Effector CD8-positive, alpha-beta T cell (primary cell): ENCODE measurements around the gene LZTS3.
"Not testable (repeated sequence)": the region's sequence is repeated elsewhere in the genome, so short reads cannot be mapped to it uniquely, and the experiment has no call there.

Experiments used
- DNase-seq: peaks from one replicate; lab custom pipeline; 2025; lab: John Stamatoyannopoulos, UW

Gene LZTS3

DNA sequence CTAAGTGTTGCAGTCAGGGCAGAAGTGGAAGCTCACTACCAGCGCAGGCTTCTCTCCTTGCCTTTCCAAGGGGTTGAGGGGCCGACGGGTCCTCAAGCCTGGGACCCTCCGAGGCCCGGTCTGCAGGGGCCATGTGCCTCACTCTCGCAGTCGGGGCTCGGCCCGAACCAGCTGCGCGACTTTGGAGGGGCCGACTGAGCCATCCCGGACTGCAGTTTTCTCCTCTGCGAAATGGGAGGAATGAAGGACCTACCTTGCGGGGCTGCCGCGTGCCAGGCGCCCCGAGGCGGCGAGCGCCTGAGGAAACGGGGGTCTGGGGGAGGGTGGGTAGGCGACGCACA, 5.6 kb downstream of the LZTS3 start:
- no peak for DNase-seq

DNA sequence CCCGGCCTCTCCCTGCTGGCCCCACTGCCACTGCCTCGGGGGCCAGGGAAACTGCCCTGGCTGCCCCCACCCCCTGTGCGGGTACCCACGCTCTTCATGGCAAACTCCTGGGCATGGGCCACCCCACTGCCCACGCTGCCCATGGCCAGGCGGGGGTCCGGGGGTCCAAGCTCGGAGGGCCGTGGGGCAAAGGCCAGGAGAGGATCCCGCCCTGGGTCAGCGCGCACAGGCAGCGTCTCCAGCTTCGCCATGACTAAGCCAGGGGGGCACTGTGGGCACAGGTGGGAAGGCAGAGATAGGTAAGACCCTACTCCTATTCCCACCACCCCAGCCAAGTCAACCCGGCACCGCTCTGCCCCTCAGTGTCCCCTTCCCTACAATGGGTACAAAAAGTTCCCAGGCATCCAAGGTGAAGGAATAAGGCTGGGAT, 6.4 kb downstream of the LZTS3 start:
- DNase-seq: no peak

DNA sequence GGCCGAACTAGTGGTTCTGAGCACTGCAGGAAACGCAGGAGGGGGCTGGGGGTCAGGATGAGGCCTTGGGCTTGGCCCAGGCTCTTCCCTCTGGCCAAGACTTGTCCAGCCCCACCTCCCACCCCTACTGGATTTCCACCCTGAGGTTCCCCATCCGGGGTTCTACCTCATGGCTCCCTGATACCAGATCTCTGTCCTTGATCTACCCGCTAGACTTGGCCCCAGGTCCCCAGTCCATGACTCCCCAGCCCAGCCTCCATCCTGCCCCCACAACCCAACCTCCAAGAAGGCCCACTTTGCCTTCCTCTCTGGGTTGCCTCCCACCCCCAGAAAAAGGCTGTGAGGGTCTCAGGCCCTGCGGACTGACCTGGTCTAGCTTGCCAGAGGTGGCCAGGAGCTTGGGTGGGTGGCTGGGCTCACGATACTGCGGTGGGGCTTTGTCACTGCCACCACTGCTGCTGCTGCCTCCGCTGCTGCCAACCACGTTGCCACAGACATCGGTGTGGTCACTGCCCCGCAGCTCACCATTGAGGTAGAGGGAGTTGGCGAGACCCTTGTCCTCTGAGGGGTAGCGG, 6.9 kb downstream of the LZTS3 start:
- DNase-seq: no peak

DNA sequence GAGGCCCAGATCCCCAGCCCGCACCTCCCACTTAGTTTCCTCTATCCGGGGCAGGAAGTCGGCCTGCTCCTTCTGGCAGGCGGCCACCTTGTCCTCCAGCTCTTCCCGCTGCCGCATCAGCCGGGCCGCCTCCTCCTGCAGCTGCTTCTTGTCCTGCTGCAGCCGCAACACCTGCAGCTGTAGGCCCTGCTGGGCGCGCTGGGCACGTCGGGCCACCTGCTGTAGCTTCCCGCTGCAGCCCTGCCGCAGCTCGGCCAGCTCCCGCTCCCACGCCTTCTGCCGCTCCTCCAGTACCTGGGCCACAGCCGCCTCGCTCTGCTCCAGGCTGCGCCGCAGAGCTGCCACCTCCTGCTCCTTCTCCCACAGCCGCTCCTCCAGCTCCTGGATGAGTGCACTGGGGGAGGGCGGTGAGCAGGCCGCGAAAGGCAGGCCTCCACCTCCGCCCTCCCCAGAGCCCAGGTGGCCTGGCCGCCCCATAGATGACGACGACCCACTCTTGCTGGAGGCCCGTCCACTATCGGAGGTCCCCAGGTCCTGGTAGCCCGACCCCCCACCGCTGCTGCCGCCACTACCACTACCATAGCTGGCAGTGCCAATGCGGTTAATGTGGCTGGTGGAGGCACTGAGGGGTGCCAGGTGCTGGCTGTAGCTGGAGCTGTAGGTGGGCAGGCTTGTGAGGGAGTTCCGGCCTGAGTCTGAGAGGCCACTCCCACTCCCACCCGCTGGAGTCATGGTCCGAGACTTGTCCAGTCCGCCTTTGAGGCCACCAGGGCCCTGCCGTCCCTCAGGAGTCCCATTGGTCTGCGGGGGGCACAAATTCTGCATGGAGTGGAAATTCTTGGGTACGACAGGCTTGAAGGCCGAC, 7.6 kb downstream of the LZTS3 start:
- no peak for DNase-seq

DNA sequence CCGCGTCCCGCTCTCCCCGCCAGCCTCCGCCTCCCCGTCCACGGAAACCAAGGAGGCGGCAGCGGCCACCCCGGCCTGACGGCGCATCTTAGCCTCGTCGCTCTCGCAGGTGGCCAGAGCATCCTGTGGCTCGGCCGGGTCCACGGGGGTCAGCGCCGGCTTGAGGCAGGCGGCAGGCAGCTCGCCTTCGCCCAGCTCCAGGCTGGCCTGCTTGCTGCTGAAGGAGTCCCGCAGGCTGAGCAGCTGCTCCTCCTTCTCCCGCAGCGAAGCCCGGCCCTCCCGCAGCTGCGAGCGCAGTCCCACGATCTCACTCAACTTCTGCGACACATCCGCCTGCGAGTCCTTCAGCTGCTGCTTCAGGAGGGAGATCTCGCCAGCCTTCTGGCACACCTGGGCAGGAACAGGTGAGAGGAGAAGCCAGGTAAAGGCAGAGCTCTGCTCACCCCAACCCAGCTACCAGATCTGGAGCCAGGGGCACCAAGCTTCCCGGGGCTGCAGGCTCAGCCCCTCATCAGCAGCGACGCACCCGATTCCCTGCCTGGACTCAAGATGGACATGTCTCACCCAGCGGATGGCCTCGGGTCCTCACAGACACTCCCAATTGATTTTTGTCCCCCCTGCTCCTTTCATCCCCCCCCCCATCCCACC, 8.5 kb downstream of the LZTS3 start:
- DNase-seq: no peak

DNA sequence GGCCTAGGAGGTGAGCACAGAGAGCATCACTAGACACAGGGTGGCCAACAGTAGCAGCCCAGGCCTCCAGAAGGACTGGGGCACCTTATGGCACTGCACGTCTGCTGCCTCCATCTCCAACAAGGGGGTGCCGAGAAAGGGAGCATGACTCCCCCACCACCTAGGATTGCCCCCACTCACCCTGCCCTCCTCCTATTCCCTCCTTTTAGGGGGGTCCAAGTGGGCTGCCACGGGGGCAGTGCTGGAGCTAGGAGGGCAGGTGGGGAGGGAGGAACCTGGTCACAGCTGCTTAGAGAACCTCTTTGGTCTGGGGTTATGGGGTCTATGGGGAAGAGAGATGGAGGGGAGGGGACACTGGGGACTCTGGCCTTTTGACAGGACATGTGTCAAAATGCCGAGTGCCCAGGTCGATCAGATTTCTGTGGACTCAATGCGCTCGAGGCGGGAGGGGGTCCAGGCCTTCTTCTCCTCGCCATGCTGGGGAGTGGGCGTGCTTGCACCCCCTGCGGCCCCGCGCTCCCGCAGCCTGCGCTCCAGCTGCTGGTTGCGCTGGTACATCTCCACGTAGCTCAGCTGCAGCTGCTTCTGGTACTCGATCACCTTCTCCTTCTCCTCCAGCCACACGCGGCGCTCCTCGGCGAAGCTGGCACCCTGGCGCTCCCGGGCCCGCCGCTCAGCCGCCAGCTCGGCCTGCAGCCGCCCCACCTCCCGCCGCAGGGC, 9.1 kb downstream of the LZTS3 start:
- DNase-seq: no peak

DNA sequence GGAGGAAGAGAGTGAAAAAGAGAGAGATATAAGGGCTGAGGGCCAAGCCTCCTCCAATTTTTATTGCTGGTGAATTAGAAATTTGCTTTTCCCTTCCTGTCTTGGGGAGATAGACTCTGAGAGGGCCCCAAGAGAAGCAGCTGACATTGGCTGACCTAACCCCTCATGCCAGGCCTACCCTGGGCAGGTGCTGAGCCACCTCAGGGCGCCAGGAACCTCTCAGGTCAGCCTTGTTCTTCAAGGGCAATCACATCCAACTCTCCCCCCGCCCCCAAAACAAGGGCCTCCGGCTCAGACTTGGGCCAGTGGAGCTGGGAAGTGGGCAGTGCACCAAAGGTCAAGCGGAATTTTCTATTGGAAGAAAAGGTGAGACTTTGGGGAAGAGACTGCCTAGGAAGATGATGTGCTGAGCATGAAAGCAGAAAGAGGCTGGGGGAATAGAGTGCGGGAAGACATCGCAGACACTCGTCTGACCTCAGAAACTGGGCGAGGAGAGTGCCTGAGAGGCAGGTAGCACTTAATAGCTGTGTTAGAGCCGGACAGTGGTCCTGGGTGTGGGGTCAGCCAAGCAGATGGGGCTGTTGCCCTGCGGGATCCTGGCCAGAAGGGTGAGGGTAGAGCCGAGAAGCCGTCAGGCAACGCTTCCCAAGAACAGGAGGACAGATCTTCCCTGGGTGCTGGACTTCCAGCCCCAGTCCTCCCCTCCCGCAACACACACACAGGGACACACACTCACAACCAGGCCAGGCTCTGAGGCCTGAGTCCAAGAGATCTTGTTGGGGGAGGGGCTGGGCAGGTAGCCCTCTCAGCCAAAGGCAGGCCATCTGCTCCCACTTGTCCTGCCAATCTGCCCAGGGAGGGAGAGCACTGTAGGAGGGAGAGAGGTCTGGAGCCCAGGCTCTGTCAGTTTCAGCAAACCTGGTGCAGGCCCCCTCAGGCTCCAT, 10.0 kb downstream of the LZTS3 start:
- DNase-seq: no peak

DNA sequence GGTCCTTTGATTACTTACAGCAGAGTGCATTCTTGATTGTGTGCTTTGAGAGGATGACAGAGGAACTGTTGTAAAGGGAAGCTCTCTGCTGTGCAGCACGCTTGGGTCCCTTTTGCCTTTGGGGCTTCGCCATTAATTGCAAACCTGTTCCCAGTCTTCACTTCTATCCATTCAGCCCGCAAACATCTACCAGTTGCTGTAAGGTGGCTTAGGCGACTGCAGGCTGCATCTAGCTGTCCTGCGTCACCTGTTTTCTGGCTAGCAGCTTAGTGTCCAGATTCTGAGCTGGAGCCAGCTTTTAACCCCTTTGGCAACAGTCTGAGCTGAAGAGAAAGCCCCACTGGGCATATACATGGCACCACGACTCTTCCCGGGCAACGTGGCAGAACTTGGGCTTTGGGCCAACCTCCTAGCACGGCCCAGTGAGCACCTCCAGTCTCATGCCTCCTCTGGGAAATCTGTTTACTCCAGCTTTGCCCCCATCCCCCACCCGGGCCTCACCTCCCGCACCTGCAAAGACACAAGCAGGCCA, 11.2 kb downstream of the LZTS3 start:
- no peak for DNase-seq

DNA sequence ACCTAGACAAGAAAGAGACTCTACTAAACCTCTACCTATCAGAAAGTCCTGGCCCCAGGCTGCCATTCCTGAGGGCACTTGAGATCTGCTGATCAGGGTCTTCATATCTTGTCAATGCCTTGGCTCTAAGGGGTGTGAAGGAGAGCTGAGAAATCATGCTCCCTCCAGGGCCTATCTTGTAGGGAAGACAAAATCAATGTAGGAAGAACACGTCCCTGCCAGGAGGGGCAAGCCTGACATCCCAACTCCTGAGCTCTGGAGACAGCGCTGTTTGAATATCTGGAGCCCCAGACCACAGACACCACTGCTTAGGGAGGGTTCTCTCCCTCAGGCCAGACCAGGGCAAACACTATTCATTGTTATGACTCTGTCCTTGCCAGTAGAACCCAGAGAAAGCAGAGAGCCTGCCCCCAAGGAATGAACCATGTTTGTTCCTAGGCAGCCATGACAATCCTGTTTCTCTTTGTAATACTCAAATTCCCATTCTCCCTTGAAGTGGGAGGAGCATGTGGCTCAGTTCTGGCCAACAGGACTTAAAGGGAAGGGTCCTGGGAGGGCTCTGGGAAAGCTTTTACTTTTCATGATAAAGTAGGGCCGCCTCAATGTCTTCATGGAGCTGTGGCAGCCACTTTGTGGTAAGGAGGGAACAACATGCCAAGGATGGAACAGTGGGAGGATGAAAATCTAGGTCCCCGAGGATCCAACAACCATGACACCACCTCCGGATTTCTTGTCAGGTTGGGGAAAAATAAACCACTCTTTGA, 11.9 kb downstream of the LZTS3 start:
- DNase-seq: no peak

DNA sequence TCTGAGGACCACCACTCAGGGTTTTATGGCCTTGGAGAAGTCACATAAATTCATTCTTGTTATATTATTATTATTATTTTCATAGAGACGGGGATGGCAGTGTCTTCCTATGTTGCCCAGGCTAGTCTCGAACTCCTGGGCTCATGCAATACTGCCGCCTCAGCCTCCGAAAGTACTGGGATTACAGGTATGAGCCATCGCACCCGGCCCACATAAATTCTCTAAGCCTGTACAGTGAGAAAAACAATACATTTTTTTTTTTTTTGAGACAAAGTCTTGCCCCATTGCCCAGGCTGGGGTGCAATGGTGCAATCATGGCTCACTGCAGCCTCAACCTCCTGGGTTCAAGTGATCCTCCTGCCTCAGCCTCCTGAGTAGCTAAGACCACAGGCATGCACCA, 12.9 kb downstream of the LZTS3 start:
- no peak for DNase-seq

DNA sequence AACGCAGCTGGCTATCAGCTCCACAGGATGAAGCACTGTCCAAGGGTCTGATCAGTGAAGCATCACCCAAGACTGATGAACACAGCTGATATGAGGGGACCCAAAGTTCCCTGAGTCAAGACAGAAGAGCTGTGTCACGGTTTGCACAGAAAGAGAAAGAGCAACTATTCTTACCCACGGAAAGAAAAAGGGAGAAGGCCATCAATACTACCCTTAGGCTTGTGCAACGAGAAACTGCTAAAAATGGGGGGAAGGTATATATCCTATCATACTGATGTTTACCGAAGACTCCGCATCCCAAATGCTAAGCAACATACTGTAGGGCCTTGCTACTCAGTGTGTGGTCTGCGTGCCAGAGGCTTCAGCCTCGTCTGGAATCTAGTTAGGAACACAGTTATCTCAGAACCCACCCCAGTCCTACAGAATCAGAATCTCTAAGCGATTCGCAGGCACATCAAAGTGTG, 14.3 kb downstream of the LZTS3 start:
- DNase-seq: no peak

DNA sequence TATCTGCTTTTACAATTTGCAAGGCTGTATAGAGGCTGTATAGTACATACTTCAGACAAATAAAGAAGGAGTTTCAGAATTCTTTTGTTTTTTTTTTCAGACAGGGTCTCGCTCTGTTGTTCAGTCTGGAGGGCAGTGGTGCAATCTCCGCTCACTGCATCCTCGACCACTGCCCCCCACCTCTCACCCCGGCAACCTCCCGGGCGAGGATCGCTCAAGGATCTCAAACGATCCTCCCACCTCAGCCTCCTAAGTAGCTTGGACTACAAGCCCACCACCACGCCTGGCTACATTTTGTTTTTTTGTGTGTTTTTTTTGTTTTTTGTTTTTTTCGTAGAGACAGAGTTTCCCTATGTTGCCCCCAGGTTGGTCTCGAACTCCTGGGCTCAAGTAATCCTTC, 15.5 kb downstream of the LZTS3 start:
- no peak for DNase-seq

DNA sequence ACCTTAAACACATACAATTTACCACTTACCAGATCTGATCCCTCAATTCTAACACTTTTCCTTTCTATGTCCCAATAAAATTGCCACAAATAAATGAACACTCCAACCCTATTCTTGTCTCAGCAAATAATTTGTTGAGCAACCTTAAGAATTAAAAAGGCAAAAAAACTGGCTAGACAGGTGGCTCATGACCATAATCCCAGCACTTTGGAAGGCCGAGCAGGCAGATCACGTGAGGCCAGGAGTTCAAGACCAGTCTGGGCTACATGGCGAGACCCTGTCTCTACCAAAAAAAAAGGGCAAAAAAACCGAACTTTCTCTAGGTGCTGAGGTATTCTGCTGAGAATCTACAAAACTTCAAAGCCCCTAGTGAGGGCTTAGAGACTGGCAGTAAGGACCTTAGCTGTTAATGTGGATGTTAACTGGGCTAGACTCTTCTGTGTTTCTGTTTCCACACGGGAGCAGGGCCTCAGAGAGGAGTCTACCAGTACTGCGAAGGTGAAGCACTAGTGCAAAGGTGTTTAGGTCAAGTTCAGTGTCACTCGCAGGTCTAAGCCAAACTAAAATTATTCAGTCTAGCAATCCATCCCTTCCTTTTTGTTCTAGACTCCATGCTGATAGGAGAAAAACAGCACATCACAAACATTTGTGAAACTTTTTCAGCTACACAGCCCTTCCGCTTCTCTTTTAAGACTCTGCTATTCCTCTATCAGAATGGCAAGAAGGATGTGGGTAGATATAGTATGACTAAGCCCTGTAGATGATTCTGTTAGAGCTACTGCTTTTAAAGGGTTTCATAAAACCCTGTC, 16.3 kb downstream of the LZTS3 start:
- DNase-seq: no peak

DNA sequence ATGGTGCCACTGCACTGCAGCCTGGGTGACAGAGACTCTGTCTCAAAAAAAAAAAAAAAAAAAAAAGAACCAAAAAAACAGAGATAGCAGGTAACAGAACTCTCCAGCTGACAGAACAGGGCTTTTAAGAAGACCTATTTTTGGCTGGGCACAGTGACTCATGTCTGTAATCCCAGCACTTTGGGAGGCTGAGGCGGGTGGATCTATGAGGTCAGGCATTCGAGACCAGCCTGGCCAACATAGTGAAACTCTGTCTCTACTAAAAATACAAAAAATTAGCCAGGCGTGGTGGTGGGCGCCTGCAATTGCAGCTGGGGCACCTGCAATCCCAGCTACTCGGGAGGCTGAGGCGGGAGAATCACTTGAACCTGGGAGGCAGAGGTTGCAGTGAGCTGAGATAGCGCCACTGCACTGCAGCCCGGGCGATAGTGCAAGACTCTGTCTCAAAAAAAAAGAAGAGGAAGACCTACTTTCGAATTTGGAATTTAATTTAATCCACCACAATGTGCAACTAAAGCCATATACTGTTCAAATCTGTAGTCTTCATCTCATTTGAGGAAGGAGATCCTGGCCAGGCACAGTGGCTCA, 21.2 kb downstream of the LZTS3 start:
- not testable (repeated sequence) for DNase-seq

DNA sequence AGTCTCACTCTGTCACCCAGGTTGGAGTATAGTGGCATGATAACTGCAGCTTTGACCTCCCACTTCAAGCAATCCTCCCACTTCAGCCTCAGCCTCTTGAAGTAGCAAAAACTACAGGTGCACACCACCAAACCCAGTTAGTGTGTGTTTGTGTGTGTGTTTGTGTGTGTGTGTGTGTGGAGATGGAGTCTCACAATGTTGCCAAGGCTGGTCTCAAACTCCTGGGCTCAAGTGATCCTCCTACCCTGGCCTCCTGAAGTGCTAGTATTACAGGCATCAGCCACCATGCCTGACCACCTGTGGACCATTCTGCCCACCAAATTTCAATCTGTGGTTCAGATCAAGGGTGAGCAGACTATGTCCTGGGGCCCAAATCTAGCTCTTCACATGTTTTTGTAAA, 22.4 kb downstream of the LZTS3 start:
- DNase-seq: no peak

DNA sequence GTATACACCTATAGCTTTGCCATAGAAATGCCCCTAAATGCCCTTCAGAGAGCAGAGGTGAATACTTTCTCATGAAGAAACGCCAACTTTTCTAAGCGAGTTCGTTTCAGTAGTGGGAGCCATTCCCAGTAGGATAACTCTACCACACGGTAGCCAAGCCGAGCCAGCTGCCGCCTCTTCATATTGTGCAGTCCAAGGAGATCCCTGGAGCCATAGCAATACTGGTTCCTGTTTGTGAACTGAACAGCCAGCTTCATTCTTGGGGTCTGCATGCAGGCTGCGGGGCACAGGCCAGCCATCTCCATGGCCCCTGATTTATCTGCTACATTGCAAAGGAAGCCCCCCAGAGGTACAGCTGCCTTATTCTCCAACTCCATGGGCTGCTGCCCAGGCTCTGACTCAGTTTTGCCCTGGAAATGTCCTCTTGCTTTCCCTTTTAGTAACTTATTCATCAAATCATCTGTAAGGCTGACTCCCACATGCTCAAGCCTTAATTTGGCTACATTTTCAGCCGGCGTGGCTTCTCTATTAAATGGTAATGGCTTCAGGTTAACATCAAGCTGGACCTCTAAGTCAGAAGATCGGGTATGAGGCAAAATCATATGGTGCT, 26.5 kb downstream of the LZTS3 start:
- no peak for DNase-seq

DNA sequence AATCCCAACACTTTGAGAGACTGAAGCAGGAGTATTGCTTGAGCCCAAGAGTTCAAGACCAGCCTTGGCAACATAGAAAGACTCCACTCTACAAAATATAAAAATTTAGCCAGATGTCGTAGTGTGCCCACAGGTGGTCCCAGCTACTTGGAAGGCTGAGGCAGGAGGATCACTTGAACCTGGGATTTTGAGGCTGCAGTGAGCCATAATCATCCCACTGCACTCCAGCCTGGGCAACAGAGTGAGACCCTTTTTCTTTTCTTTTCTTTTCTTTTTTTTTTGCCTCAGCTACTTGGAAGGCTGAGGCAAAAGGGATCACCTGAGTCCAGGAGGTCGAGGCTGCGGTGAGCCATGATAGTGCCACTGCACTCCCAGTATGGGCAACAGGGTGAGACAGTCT, 31.6 kb downstream of the LZTS3 start:
- no peak for DNase-seq

DNA sequence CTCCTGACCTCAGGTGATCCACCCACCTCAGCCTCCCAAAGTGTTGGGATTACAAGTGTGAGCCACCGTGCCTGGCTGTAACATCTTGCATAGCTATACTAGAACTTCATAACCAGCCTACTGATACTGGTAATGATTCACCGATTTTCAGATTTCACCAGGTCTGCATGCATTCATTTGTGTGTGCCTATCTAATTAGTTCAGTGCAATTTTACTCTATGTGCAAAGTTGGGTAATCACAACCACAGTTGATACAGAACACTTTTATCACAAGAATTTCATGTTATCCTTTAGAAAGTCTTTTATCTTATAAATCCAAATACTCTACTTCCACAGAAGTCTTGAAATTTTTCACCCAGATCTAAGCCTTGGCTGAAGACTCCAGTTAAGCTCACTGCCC, 35.9 kb downstream of the LZTS3 start:
- DNase-seq: no peak
